SK-N-SH (cell line): ENCODE measurements around the gene LRRC8E. TPM values are rescaled to one million over a fixed set of nuclear protein-coding genes. Genes with fewer than 3 reads are reported as not detected.

Experiments used
- CTCF ChIA-PET: fragments of 300-600, 350-600 bp; formaldehyde crosslinking; extraction: SDS; loops from one replicate; lab custom pipeline; 2021; lab: Yijun Ruan, JAX
- POLR2A ChIA-PET: fragments of 350-600 bp; sonication (Branson Sonifier 250); formaldehyde crosslinking; extraction: SDS; loops from one replicate; lab custom pipeline; 2020; ENCODE audit warnings: antibody characterized with exemption, inconsistent platforms; lab: Yijun Ruan, JAX
- DNase-seq: peaks from one replicate; pipeline ENCODE4 v3.0.0; 2012
- H2AFZ ChIP-seq: fragments of 200-600 bp; sonication (generic); 2 replicates; pipeline ENCODE4 v1.8.1; 2016; ENCODE audit warnings: antibody characterized with exemption, mild to moderate bottlenecking, low read depth
- H3F3A ChIP-seq: fragments of 200-600 bp; sonication (generic); replicated peaks from 2 replicates; pipeline ENCODE3; 2016; ENCODE audit warnings: antibody characterized with exemption, mild to moderate bottlenecking; ENCODE audit not compliant: insufficient read depth
- H3K27ac ChIP-seq, 2 experiments: fragments of 200-500 bp in 1 of 2; fragments of 200-600 bp in 1 of 2; sonication (Bioruptor generic) in 1 of 2; sonication (generic), shearing (Covaris generic) in 1 of 2; 2 replicates each; pipeline versions ENCODE4 v1.5.1 to v1.6.1; 2014 to 2016; ENCODE audit warnings: low read depth in 2 of 2, inconsistent platforms in 1 of 2, low read length in 1 of 2, mild to moderate bottlenecking in 1 of 2, mixed read lengths in 1 of 2
- H3K27me3 ChIP-seq: fragments of 200-600 bp; sonication (generic), shearing (Covaris generic); 2 replicates; pipeline ENCODE4 v1.6.1; 2016; ENCODE audit warnings: mixed run types; ENCODE audit not compliant: insufficient read depth
- H3K36me3 ChIP-seq, 2 experiments: fragments of 200-500 bp in 1 of 2; fragments of 200-600 bp in 1 of 2; sonication (Bioruptor generic) in 1 of 2; sonication (generic) in 1 of 2; replicated peaks in 1 of 2; 2 replicates each; pipeline versions ENCODE3 to v1.5.1; 2014 to 2016; ENCODE audit warnings: low read length in 1 of 2, mild to moderate bottlenecking in 1 of 2; ENCODE audit not compliant: insufficient read depth in 2 of 2, control insufficient read depth in 1 of 2
- H3K4me1 ChIP-seq, 2 experiments: fragments of 200-500 bp in 1 of 2; fragments of 200-600 bp in 1 of 2; sonication (Bioruptor generic) in 1 of 2; sonication (generic), shearing (Covaris generic) in 1 of 2; 2 replicates each; pipeline versions ENCODE4 v1.5.1 to v1.6.1; 2014 to 2016; ENCODE audit warnings: low read depth in 1 of 2, low read length in 1 of 2, mixed run types in 1 of 2; ENCODE audit not compliant: insufficient read depth in 2 of 2, control insufficient read depth in 1 of 2
- H3K4me2 ChIP-seq: fragments of 200-600 bp; sonication (generic), shearing (Covaris generic); 2 replicates; pipeline ENCODE4 v1.6.1; 2017; ENCODE audit warnings: mixed run types
- H3K4me3 ChIP-seq, 2 experiments: fragments of 200-500 bp in 1 of 2; fragments of 200-600 bp in 1 of 2; sonication (Bioruptor generic) in 1 of 2; sonication (generic), shearing (Covaris generic) in 1 of 2; 2 replicates each; pipeline versions ENCODE4 v1.5.1 to v1.8.1; 2014 to 2016; ENCODE audit warnings: low read depth in 2 of 2, inconsistent platforms in 1 of 2, low read length in 1 of 2, mild to moderate bottlenecking in 1 of 2, mixed read lengths in 1 of 2, moderate library complexity in 1 of 2
- H3K79me2 ChIP-seq: fragments of 200-600 bp; sonication (generic); 2 replicates; pipeline ENCODE4 v1.8.1; 2017; ENCODE audit warnings: mild to moderate bottlenecking; ENCODE audit not compliant: insufficient read depth
- H3K9ac ChIP-seq: fragments of 200-600 bp; sonication (generic); 2 replicates; pipeline ENCODE4 v1.6.1; 2017; ENCODE audit warnings: mixed run types
- H3K9me2 ChIP-seq: fragments of 200-600 bp; sonication (generic); 2 replicates; pipeline ENCODE4 v1.6.1; 2017; ENCODE audit warnings: mixed run types
- H3K9me3 ChIP-seq: fragments of 200-600 bp; sonication (generic); 2 replicates; pipeline ENCODE4 v1.6.1; 2017; ENCODE audit warnings: mixed run types, mild to moderate bottlenecking, moderate library complexity
- H4K20me1 ChIP-seq: fragments of 200-600 bp; sonication (generic); 2 replicates; pipeline ENCODE4 v1.6.1; 2017; ENCODE audit warnings: mild to moderate bottlenecking, mixed run types; ENCODE audit not compliant: insufficient read depth
- CHD2 ChIP-seq: fragments of 150-350 bp; IDR thresholded peaks from 2 replicates; pipeline ENCODE4 v1.6.1; 2018; ENCODE audit warnings: low read length; ENCODE audit not compliant: partially characterized antibody
- FOSL2 ChIP-seq: IDR thresholded peaks from 2 replicates; pipeline ENCODE4 v1.4.0; 2012; ENCODE audit warnings: low read depth, mild to moderate bottlenecking, moderate library complexity, borderline replicate concordance
- FOXM1 ChIP-seq: IDR thresholded peaks from 2 replicates; pipeline ENCODE4 v1.4.0; 2012; ENCODE audit warnings: low read depth, mild to moderate bottlenecking
- JUND ChIP-seq: IDR thresholded peaks from 2 replicates; pipeline ENCODE4 v1.4.0; 2012
- MEF2A ChIP-seq: IDR thresholded peaks from 2 replicates; pipeline ENCODE4 v1.4.0; 2012; ENCODE audit warnings: low read depth, borderline replicate concordance
- MXI1 ChIP-seq: IDR thresholded peaks from 2 replicates; pipeline ENCODE4 v1.6.1; 2012; ENCODE audit warnings: mild to moderate bottlenecking, low read depth, low read length, improper control_type of control experiment
- POLR2AphosphoS5 ChIP-seq: IDR thresholded peaks from 2 replicates; pipeline ENCODE4 v1.6.1; 2012; ENCODE audit warnings: low read depth, low read length
- RCOR1 ChIP-seq: fragments of 150-350 bp; IDR thresholded peaks from 2 replicates; pipeline ENCODE4 v1.6.1; 2017; ENCODE audit warnings: antibody characterized with exemption, low read length
- RXRA ChIP-seq: IDR thresholded peaks from 2 replicates; pipeline ENCODE4 v1.4.0; 2012; ENCODE audit warnings: low read depth, mild to moderate bottlenecking, borderline replicate concordance
- SIN3A ChIP-seq: IDR thresholded peaks from 2 replicates; pipeline ENCODE4 v1.6.1; 2012; ENCODE audit warnings: low read depth, mild to moderate bottlenecking, low read length, moderate library complexity, borderline replicate concordance
- SMC3 ChIP-seq: IDR thresholded peaks from 2 replicates; pipeline ENCODE4 v1.6.1; 2012; ENCODE audit warnings: low read depth, low read length, improper control_type of control experiment
- TAF1 ChIP-seq: IDR thresholded peaks from 2 replicates; pipeline ENCODE4 v1.6.1; 2012; ENCODE audit warnings: low read depth, mild to moderate bottlenecking, low read length, moderate library complexity, borderline replicate concordance
- TEAD4 ChIP-seq: IDR thresholded peaks from 2 replicates; pipeline ENCODE4 v1.4.0; 2012; ENCODE audit warnings: mild to moderate bottlenecking, borderline replicate concordance; ENCODE audit not compliant: insufficient read depth
- WGBS: methylation state at CpG from one replicate; pipeline ENCODE4 v1.1.6; 2017; ENCODE audit warnings: low lambda C conversion rate; 5-methylcytosine and 5-hydroxymethylcytosine counted together
- polyA plus RNA-seq, 3 experiments: library from polyadenylated mRNA; depleted of rRNA; stranded (reverse); fragments of >200 nt; gene quantifications; 2 replicates each; pipeline ENCODE4 v1.2.3, GENCODE V29; 2012
- TF ChIP-seq, protein P1 (sequence below): IDR thresholded peaks from 2 replicates; pipeline ENCODE4 v1.4.0; 2012; ENCODE audit warnings: low read depth, borderline replicate concordance
- TF ChIP-seq, protein P2 (sequence below): fragments of 150-350 bp; IDR thresholded peaks from 2 replicates; pipeline ENCODE4 v1.6.1; 2017; ENCODE audit warnings: antibody characterized with exemption, low read length, low read depth, borderline replicate concordance
- TF ChIP-seq, protein P3 (sequence below): IDR thresholded peaks from 2 replicates; pipeline ENCODE4 v1.6.1; 2012; ENCODE audit warnings: mild to moderate bottlenecking, low read depth, low read length, moderate library complexity
- TF ChIP-seq, protein P4 (sequence below): IDR thresholded peaks from 2 replicates; pipeline ENCODE4 v1.4.0; 2012; ENCODE audit warnings: low read depth
- TF ChIP-seq, protein P5 (sequence below): IDR thresholded peaks from 2 replicates; pipeline ENCODE4; 2012

The LRRC8E gene
- polyA plus RNA-seq, 1 of the 3 experiments (the other 2 are of a cell fraction) = 0.02 TPM

DNA sequence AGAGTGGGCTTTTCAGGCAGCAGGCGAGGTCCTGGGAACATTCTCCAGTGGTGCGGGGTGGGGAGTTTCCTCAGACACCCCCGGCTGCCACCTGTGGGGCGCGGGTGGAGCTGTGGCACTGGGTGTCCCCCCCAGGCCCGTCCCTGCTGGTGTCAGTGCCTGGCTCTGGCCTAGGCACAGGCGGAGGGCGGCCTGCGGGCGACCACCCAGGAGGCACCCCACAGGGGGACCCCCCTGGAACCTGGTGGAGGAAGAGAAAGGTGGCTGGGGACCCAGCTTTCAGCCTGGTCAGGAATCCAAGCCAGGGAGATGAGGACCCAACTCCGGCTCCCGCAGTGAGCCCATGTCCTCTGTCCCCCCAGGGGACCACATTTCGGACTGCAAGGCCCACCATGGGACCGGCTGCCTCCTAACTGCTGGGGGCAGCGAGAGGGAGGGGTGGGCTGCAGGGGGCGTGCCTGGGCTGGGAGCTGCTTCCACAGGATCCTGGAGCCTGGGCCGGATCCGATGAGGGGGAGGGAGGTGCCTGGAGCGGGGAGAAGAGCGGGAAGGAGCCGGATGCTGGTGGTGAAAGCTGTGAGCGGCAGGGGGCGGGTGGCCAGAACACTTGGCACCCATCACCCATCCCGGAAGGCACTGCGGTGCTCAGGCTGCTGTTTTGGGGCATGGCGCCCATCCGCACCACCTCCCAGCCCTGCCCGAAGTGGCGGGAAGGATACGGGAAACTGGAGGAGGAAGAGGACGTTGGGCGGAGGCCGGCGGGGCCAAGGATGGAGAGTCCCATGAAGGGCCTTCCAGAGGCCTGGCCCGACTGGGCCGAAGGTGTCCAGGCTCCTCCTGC lies 43.1 kb downstream of the LRRC8E start:
- H2AFZ ChIP-seq = no peak overlapping the region
- peaks cover 32 to 41% of the 10 kb centered on the region in 2 experiments for H3K36me3 ChIP-seq
- no peaks in the 10 kb centered on the region for H3K9me2 ChIP-seq
- ChIA-PET CTCF (interaction anchor here (0.6 to 6.7 kb wide), 5 partner anchors 12 to 161 kb away, joined by 3 to 69 read pairs (median 4); partner anchors contain the start of genes SNAPC2 and TIMM44), POLR2A (interaction anchor here (1.0 to 1.3 kb wide), 2 partner anchors 13 to 34 kb away, joined by 3 read pairs; no protein-coding TSS in a partner anchor)
- H3K4me2 ChIP-seq = no peak overlapping the region
- H3K27me3 ChIP-seq = no peaks in the 10 kb centered on the region
- H3K9ac ChIP-seq = no peak overlapping the region
- H3K4me1 ChIP-seq = peaks cover 32 to 35% of the 10 kb centered on the region in 2 experiments
- WGBS = 96% methylated on average over 23 of the region's 36 CpGs
- no peaks in the 10 kb centered on the region for H3K79me2 ChIP-seq
- peaks cover 37% of the 10 kb centered on the region for H3F3A ChIP-seq
- H3K4me3 ChIP-seq = no peak overlapping the region
- peaks cover 3% of the 10 kb centered on the region; the same call in 1 of the 2 replicates for H4K20me1 ChIP-seq
- H3K9me3 ChIP-seq = no peaks in the 10 kb centered on the region
- TF ChIP-seq, protein P1, sequence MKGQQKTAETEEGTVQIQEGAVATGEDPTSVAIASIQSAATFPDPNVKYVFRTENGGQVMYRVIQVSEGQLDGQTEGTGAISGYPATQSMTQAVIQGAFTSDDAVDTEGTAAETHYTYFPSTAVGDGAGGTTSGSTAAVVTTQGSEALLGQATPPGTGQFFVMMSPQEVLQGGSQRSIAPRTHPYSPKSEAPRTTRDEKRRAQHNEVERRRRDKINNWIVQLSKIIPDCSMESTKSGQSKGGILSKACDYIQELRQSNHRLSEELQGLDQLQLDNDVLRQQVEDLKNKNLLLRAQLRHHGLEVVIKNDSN = no peak
- TF ChIP-seq MEF2A (no peak), JUND (no peak), TEAD4 (no peak), RCOR1 (no peak), POLR2AphosphoS5 (no peak), SMC3 (no peak), CHD2 (no peak), FOXM1 (no peak), RXRA (no peak), TAF1 (no peak), FOSL2 (no peak), SIN3A (no peak), MXI1 (no peak)
- TF ChIP-seq, protein P2, sequence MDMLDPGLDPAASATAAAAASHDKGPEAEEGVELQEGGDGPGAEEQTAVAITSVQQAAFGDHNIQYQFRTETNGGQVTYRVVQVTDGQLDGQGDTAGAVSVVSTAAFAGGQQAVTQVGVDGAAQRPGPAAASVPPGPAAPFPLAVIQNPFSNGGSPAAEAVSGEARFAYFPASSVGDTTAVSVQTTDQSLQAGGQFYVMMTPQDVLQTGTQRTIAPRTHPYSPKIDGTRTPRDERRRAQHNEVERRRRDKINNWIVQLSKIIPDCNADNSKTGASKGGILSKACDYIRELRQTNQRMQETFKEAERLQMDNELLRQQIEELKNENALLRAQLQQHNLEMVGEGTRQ = no peak
- TF ChIP-seq, protein P3, sequence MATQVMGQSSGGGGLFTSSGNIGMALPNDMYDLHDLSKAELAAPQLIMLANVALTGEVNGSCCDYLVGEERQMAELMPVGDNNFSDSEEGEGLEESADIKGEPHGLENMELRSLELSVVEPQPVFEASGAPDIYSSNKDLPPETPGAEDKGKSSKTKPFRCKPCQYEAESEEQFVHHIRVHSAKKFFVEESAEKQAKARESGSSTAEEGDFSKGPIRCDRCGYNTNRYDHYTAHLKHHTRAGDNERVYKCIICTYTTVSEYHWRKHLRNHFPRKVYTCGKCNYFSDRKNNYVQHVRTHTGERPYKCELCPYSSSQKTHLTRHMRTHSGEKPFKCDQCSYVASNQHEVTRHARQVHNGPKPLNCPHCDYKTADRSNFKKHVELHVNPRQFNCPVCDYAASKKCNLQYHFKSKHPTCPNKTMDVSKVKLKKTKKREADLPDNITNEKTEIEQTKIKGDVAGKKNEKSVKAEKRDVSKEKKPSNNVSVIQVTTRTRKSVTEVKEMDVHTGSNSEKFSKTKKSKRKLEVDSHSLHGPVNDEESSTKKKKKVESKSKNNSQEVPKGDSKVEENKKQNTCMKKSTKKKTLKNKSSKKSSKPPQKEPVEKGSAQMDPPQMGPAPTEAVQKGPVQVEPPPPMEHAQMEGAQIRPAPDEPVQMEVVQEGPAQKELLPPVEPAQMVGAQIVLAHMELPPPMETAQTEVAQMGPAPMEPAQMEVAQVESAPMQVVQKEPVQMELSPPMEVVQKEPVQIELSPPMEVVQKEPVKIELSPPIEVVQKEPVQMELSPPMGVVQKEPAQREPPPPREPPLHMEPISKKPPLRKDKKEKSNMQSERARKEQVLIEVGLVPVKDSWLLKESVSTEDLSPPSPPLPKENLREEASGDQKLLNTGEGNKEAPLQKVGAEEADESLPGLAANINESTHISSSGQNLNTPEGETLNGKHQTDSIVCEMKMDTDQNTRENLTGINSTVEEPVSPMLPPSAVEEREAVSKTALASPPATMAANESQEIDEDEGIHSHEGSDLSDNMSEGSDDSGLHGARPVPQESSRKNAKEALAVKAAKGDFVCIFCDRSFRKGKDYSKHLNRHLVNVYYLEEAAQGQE = no peak
- TF ChIP-seq, protein P4, sequence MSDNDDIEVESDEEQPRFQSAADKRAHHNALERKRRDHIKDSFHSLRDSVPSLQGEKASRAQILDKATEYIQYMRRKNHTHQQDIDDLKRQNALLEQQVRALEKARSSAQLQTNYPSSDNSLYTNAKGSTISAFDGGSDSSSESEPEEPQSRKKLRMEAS = no peak
- TF ChIP-seq, protein P5, sequence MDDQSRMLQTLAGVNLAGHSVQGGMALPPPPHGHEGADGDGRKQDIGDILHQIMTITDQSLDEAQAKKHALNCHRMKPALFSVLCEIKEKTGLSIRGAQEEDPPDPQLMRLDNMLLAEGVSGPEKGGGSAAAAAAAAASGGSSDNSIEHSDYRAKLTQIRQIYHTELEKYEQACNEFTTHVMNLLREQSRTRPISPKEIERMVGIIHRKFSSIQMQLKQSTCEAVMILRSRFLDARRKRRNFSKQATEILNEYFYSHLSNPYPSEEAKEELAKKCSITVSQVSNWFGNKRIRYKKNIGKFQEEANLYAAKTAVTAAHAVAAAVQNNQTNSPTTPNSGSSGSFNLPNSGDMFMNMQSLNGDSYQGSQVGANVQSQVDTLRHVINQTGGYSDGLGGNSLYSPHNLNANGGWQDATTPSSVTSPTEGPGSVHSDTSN = no peak
- peak overlapping the region in 1 of 2 experiments; percentile 99; a peak in 1 of 4 replicates for H3K27ac ChIP-seq
- no peak for DNase-seq
